C4-2B (cell line): ENCODE results near the gene DSCAM.

Source experiments
- H3K27ac ChIP-seq: fragments of 450-650 bp; 2 replicates; pipeline ENCODE4 v1.5.1; 2017
- CTCF ChIP-seq: fragments of 450-650 bp; conservative IDR thresholded peaks from 2 replicates; pipeline ENCODE4 v1.5.1; 2017; ENCODE audit warnings: mild to moderate bottlenecking
- ZFX ChIP-seq: fragments of 450-650 bp; IDR thresholded peaks from 2 replicates; pipeline ENCODE4 v1.6.1; 2017

DSCAM gene

GRCh38 chr21:40770435-40771055 lies 76.4 kb downstream of the DSCAM start:
- H3K27ac ChIP-seq: no peak overlapping the region
- TF ChIP-seq ZFX (no peak), CTCF (no peak)

GRCh38 chr21:40769231-40769630 lies 77.7 kb downstream of the DSCAM start:
- no peak overlapping the region for H3K27ac ChIP-seq

DNA sequence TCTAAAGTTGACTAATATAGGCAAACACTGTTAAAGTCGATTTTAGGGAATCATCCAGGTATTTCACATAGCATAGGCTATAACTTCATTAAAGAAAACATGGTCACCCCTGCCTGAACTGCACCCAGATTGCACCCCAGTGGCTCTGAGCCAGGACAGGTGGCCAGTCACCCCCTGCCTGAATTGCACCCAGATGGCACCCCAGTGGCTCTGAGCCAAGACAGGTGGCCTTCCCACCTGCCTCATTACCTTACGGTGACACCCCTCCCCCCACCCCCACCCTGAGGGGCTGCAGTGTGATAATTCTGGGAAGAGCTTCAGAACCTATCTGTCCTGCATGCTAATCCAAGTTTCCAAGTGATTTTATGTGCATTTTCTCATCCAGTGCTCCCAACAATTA lies 78.9 kb downstream of the DSCAM start:
- H3K27ac ChIP-seq: no peak overlapping the region
- TF ChIP-seq ZFX (no peak), CTCF (no peak)

More at GRCh38 chr21:40769231-40769630, 77.7 kb downstream of the DSCAM start:
- no peak for TF ChIP-seq CTCF

DNA sequence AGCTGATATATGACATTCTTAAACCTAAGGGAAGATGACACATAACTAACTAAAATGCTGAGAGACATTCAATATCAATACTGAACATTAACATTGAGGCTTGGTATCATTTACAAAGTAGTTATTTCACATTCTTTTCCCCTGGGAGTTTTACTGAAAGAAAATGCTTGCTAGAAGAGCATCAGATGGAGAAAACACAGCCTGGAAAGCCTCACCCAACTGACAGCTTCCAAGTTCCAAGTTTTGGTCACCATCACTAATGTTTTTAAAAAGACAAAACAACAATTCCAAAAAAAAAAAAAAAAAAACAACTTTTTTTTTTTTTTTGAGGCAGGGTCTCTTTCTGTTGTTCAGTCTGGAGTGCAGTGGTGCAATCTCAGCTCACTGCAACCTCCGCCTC lies 80.6 kb downstream of the DSCAM start:
- H3K27ac ChIP-seq: no peak overlapping the region
- TF ChIP-seq ZFX (no peak), CTCF (no peak)

GRCh38 chr21:40765811-40766210 lies 81.1 kb downstream of the DSCAM start:
- TF ChIP-seq CTCF: no peak
- no peak for TF ChIP-seq ZFX
- H3K27ac ChIP-seq: no peak overlapping the region

DNA sequence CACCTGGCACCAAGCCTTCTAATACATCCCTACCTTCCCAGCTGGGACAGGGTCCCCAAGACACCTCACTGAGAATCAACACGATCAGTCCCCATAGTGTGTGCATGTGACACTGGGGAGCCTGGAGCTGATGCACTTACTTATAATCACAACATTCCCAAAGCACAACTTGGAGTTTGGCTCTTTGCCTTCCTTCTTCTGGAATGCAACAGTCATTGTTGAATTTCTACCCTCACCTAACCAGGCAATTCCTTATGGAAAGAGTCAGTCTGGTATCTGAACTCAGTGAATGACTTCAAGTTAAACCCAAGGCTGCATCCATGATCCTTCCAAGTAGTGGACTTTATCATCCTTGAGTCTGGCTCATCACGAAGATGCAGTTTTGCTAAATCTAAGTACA lies 86.1 kb downstream of the DSCAM start:
- H3K27ac ChIP-seq: no peak overlapping the region
- TF ChIP-seq ZFX: no peak
- no peak for TF ChIP-seq CTCF

- no peak overlapping the region for H3K27ac ChIP-seq
- no peak for TF ChIP-seq CTCF
- no peak for TF ChIP-seq ZFX
Measured at GRCh38 chr21:40759061-40759460, 87.9 kb downstream of the DSCAM start.
